Activated naive CD4-positive, alpha-beta T cell treated with anti-CD3 and anti-CD28 coated beads for 36 hours (primary cell): Measurements from ENCODE around the gene DTNB. TPM values are rescaled to one million over a fixed set of nuclear protein-coding genes. Genes with fewer than 3 reads are reported as not detected.

Source experiments
- CTCF ChIA-PET: fragments of 350-600 bp; sonication (Branson Sonifier 250); formaldehyde crosslinking; loops from one replicate; lab custom pipeline; 2021; ENCODE audit warnings: antibody characterized with exemption; lab: Charles Lee
- DNase-seq: peaks from one replicate; pipeline ENCODE4 v3.0.0-alpha.2; 2020
- H3K27ac Mint-ChIP-seq: one replicate; pipeline ENCODE4 v1.8.0; 2021; ENCODE audit warnings: mild to moderate bottlenecking, mixed read lengths
- H3K27me3 Mint-ChIP-seq: one replicate; pipeline ENCODE4 v1.8.0; 2021; ENCODE audit warnings: low read depth, mixed read lengths
- H3K36me3 Mint-ChIP-seq: one replicate; pipeline ENCODE4 v1.8.0; 2021; ENCODE audit warnings: low read depth, mixed read lengths
- H3K4me1 Mint-ChIP-seq: one replicate; pipeline ENCODE4 v1.8.0; 2021; ENCODE audit warnings: low read depth, mixed read lengths
- H3K4me3 Mint-ChIP-seq: one replicate; pipeline ENCODE4 v1.8.0; 2021; ENCODE audit warnings: mild to moderate bottlenecking, moderate library complexity, mixed read lengths
- H3K9me3 Mint-ChIP-seq: one replicate; pipeline ENCODE4 v1.8.0; 2021; ENCODE audit warnings: mixed read lengths
- intact Hi-C: fragments of 100-400 bp; cut with micrococcal nuclease; formaldehyde crosslinking; loops from one replicate; pipeline ENCODE4 v1.15.1; 2023
- total RNA-seq, 2 experiments: library from RNA; stranded (reverse); gene quantifications; one replicate each; pipeline ENCODE4 v1.2.3, GENCODE V29; 2021

Gene DTNB
- total RNA-seq, 2 experiments from 2014 or later: 27.2 to 27.6 TPM

DNA sequence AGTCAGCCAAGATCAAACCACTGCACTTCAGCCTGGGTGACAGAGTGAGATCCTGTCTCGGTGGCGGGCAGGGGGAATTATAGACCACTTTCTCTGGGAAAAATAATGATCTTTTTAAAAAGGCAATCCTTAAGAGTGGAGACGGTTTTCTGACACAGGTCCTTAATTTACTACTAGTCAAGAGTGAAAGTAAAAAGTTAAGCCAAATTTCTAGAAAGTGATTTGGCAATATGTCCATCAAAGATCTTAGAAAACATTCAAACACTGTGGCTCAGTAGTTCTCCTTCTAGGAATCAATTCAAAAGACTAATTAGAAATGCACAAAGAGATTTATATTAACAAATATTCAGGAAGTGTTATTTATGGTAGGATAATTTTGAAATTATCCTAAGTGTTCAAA, 183.2 kb downstream of the DTNB start:
- intact Hi-C loops: no loop called here
- no peak for DNase-seq
- CTCF ChIA-PET: no interaction called here

DNA sequence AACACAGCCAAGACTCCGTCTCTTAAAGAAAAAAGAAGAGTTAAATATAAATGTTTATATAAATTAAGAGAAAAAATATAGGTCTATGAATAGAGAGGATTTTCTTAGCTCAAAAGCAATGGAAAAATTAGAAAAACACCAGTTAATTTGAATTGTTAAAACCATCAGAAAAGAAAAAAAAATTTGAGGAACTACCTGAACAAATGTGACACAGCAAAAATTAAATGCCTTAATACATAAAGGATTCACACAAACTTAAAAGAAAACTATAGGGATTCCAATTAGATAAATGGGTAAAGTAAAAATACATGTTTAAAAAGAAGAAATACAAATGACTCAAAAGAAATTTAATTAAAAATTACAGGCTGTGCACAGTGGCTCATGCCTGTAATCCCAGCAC, 183.7 kb downstream of the DTNB start:
- CTCF ChIA-PET: no interaction called here
- Mint-ChIP-seq H3K4me1 (no peaks in the 10 kb centered on the region), H3K4me3 (no peak overlapping the region), H3K36me3 (peaks cover 4% of the 10 kb centered on the region), H3K9me3 (no peaks in the 10 kb centered on the region), H3K27me3 (no peaks in the 10 kb centered on the region), H3K27ac (no peak overlapping the region)
- DNase-seq: no peak
- intact Hi-C loops: no loop called here

More for the DNA sequence above, 183.2 kb downstream of the DTNB start:
- no peak overlapping the region for H3K4me3 Mint-ChIP-seq
- no peaks in the 10 kb centered on the region for H3K4me1 Mint-ChIP-seq
- H3K27ac Mint-ChIP-seq: no peak overlapping the region
- no peaks in the 10 kb centered on the region for H3K27me3 Mint-ChIP-seq
- H3K9me3 Mint-ChIP-seq: no peaks in the 10 kb centered on the region
- H3K36me3 Mint-ChIP-seq: peaks cover 4% of the 10 kb centered on the region

DNA sequence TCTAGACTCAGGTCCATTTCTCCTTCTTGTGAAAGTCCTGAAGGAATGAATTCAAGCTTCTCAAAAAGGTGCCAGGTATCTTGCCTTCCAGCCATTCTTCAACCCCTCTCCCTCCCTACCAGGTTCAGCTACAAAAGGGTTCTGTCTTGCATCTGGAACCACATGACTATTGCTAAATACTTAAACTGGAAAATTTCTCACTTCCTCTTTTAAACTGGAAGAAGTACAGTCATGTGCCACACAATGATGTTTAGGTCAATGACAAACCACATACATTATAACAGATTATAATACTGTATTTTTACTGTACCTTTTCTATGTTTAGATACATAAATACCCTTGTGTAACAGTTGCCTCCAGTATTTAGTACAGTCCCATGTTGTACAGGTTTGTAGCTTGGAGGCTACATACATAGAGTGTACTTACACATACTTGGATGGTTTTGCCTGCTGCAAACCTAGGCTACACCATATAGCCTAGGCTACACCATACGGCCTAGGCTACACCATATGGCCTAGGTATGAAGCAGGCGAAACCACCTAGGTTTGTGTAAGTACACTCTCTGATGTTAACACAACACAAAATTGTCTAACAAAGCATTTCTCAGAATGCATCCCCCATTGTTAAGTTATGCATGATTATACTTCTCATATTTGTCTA, 189.6 kb downstream of the DTNB start:
- no peaks in the 10 kb centered on the region for H3K9me3 Mint-ChIP-seq
- no peak overlapping the region for H3K4me3 Mint-ChIP-seq
- CTCF ChIA-PET: no interaction called here
- no peaks in the 10 kb centered on the region for H3K27me3 Mint-ChIP-seq
- no peak overlapping the region for H3K27ac Mint-ChIP-seq
- H3K4me1 Mint-ChIP-seq: peaks cover 3% of the 10 kb centered on the region
- H3K36me3 Mint-ChIP-seq: peaks cover 7% of the 10 kb centered on the region
- intact Hi-C loops: no loop called here
- no peak for DNase-seq

DNA sequence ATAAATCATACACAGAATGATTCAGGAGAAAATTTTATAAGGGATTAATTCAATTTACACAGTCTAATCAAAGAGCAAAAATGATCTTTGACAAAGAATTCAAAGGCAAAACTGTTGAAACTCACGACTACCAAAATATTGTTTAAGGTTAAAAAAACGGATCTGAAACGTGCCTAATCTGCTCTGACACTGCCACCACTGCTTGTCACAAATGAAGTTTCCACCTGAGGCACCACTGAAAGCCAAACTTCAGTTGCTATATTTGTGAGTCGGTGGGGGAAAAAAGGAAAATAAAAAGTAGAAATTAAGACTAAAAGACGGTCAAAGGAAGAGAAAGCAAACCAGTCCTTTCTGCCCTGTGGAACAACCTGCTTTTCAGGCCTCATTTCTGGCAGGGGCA, 191.0 kb downstream of the DTNB start:
- no peaks in the 10 kb centered on the region for H3K9me3 Mint-ChIP-seq
- DNase-seq: no peak
- intact Hi-C loops: no loop called here
- H3K36me3 Mint-ChIP-seq: peaks cover 4% of the 10 kb centered on the region
- H3K27ac Mint-ChIP-seq: no peak overlapping the region
- no peaks in the 10 kb centered on the region for H3K27me3 Mint-ChIP-seq
- CTCF ChIA-PET: no interaction called here
- no peak overlapping the region for H3K4me3 Mint-ChIP-seq
- H3K4me1 Mint-ChIP-seq: peaks cover 3% of the 10 kb centered on the region

DNA sequence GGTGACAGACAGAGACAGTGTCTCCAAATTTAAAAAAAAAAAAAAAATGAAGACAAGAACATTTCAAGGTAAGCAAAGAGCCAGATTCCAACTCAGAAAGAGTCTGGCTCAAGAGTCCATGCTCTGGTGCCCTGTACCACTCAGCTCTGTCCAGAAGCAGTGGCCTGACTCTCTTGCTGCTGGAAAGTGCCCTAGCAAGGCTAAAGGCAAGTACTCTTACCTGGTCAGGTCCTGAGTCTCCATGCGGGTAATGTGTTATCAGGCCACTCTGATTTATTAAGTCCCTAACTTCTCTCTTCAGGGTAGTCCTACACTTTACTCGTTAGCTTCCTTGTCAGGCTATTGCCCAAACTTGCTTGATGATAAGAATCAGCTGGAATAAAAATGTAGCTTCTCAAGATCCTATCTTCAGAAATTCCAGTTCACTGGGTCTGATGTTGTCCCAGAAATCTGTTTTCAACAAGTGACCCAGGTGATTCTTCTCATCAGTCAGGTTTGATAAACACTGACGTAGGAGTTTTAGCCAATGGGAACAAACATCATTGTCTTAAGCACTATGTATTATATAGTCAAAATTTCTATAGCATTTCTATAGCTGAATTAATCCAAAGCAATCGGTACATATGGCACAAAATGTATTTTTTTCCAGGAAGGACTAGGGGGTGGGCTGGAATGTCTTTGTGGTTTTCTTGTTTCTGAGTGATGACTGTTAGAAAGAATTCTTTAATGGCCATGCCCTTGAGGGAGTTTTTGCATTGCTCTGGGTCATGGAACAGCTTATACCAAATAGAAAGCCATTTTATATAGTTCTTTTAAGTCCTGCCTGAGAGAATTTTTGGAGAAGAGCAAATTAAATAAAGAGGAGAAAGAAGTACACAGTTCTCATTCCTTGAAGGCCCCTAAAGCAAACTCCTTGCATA, 191.7 kb downstream of the DTNB start:
- CTCF ChIA-PET: interaction anchor here (0.6 kb wide), 1 partner anchor 446 kb away, joined by 4 read pairs; no protein-coding TSS in a partner anchor
- H3K4me1 Mint-ChIP-seq: peaks cover 3% of the 10 kb centered on the region
- no peak overlapping the region for H3K4me3 Mint-ChIP-seq
- H3K27ac Mint-ChIP-seq: no peak overlapping the region
- intact Hi-C loops: no loop called here
- no peak for DNase-seq
- peaks cover 6% of the 10 kb centered on the region for H3K36me3 Mint-ChIP-seq
- H3K9me3 Mint-ChIP-seq: no peaks in the 10 kb centered on the region
- H3K27me3 Mint-ChIP-seq: no peaks in the 10 kb centered on the region

DNA sequence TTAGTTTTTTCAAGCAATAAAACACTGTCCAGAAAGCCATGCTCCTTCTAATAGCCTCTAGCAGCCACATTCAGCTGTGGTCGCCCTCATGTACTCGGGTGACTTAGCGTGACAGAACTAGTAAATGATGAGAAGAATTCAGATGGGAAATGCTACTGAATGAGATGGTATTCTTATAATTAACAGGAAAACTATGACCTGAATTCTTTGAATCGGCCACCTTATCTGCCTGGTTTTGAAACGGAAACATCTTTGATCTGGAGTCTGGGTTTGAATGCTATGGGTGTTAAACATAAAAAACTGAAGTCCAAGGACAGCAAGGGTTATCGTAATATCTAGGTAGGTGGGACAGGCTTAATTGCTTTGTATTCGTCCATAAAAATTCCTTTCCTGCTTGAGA, 192.8 kb downstream of the DTNB start:
- H3K36me3 Mint-ChIP-seq: peaks cover 15% of the 10 kb centered on the region
- no peak overlapping the region for H3K4me3 Mint-ChIP-seq
- peaks cover 2% of the 10 kb centered on the region for H3K9me3 Mint-ChIP-seq
- CTCF ChIA-PET: interaction anchor here (0.6 kb wide), 1 partner anchor 52 kb away, joined by 6 read pairs; no protein-coding TSS in a partner anchor
- no peak for DNase-seq
- peaks cover 3% of the 10 kb centered on the region for H3K4me1 Mint-ChIP-seq
- H3K27ac Mint-ChIP-seq: no peak overlapping the region
- intact Hi-C loops: no loop called here
- no peaks in the 10 kb centered on the region for H3K27me3 Mint-ChIP-seq

DNA sequence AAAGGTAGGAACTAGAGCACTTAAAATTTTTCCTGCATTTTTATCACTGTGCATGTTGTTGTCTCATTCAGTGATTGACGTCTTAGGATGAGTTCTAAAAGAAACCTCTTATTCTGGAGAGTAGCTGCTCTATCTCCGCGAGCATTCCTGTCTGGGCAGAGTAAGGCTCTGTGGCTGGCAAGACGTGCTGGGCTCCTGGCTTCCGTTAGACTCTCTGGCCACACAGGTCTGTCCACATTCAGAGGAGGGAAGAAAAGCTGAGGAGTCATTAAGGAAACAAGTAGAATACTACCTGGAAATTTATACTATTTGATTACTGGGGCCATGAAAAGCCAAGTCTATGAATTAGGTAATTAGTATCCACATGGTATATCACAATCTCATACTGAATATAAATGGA, 193.6 kb downstream of the DTNB start:
- CTCF ChIA-PET: no interaction called here
- H3K36me3 Mint-ChIP-seq: peaks cover 21% of the 10 kb centered on the region
- no peak overlapping the region for H3K27ac Mint-ChIP-seq
- DNase-seq: no peak
- no peak overlapping the region for H3K4me3 Mint-ChIP-seq
- no peaks in the 10 kb centered on the region for H3K27me3 Mint-ChIP-seq
- H3K4me1 Mint-ChIP-seq: peaks cover 3% of the 10 kb centered on the region
- intact Hi-C loops: no loop called here
- H3K9me3 Mint-ChIP-seq: peaks cover 2% of the 10 kb centered on the region

DNA sequence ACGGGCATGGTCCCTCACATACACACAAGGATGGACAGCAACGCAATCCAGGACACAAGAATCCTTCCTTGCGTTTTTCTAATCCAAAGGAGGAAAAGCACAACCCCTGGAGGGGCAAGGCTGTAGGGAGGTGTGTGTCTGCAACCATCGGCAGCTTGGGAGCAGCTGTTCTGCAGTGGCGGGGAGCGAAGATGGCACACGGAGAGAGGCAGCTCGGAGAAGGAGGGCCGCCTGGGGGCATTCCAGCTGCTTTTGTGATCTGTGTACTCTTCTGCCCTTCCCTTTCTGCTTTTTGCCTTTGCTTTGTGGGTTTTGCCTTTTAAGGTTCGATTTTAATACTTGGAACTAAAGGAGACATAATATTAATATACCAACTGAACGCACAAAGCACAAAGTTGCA, 194.6 kb downstream of the DTNB start:
- Mint-ChIP-seq H3K27ac (no peak overlapping the region), H3K9me3 (peaks cover 2% of the 10 kb centered on the region), H3K27me3 (no peaks in the 10 kb centered on the region), H3K4me1 (peaks cover 3% of the 10 kb centered on the region), H3K36me3 (peaks cover 22% of the 10 kb centered on the region), H3K4me3 (no peak overlapping the region)
- CTCF ChIA-PET: interaction anchor here (0.7 kb wide), 1 partner anchor 241 kb away, joined by 3 read pairs; no protein-coding TSS in a partner anchor
- no peak for DNase-seq
- intact Hi-C loops: no loop called here

DNA sequence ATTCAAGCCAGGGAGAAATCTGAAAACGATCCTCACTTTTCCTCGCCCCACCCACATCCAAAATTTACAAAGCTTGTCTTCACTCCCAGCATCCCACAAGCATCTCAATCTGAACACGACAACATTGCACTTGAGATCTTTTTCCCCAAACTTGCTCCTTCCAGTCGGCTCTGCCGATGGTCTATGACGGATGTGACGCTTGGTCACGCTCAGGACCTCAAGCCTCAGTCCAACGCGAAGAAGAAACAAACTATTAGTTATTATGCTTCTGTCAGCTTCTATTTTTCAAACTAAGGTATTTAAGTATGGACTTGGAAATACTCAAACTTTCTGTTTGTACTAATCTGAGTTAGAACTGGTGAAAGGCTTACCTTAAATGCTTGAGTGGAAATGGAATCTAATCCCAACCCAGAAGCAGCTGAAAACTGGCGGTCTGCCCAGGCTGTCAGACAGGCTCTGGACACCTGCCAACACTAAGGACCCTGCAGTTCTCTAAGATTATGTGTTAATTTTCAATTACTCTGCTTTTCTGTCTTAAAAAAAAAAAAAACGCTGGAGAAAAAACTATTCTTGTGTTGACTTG, 199.5 kb downstream of the DTNB start:
- Mint-ChIP-seq H3K36me3 (peaks cover 23% of the 10 kb centered on the region), H3K27ac (no peak overlapping the region), H3K27me3 (no peaks in the 10 kb centered on the region), H3K4me1 (no peaks in the 10 kb centered on the region), H3K9me3 (peaks cover 2% of the 10 kb centered on the region), H3K4me3 (no peak overlapping the region)
- CTCF ChIA-PET: no interaction called here
- intact Hi-C loops: no loop called here
- no peak for DNase-seq

DNA sequence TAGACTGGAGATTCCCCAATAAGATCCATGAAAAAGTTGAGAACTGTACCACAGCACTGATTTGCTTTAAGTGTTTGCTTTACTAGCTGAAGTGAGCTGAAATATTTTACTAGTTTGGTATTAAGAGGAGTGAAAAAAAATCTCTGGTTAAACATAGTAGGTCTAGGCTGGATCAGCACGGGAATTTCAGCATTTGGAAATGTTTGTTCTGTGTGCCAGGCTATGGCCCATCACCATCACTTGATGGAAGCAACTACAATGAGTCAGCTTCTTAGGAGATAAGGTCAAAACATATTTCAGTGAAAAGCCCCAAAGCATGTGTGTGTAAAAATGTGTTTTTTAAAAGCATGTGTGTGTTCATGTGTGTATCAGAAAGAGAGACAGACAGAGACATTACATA, 200.2 kb downstream of the DTNB start:
- CTCF ChIA-PET: no interaction called here
- DNase-seq: no peak
- no peak overlapping the region for H3K27ac Mint-ChIP-seq
- no peaks in the 10 kb centered on the region for H3K27me3 Mint-ChIP-seq
- peaks cover 2% of the 10 kb centered on the region for H3K9me3 Mint-ChIP-seq
- intact Hi-C loops: no loop called here
- no peak overlapping the region for H3K4me3 Mint-ChIP-seq
- peaks cover 23% of the 10 kb centered on the region for H3K36me3 Mint-ChIP-seq
- H3K4me1 Mint-ChIP-seq: no peaks in the 10 kb centered on the region

DNA sequence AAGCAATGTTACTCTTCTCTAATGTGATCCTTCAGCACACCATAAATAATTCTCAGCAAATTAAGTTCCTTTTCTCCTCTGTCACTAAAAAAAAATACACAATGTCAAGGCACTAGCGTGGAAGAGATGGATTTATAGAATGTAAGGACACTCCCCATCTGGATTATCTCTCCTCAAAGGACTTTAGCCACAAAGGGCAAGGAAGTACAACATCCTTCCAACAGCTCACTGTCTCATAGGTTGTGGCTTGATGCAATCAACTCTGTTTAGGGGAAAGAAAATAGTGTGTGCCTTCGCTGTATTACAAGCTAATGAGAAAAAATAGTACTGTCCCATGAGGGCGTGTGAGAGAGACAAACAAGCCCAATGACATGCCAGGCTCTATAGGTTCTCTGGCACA, 202.6 kb downstream of the DTNB start:
- Mint-ChIP-seq H3K27me3 (no peaks in the 10 kb centered on the region), H3K27ac (no peak overlapping the region), H3K9me3 (peaks cover 2% of the 10 kb centered on the region), H3K36me3 (peaks cover 13% of the 10 kb centered on the region), H3K4me3 (no peak overlapping the region), H3K4me1 (no peaks in the 10 kb centered on the region)
- intact Hi-C loops: no loop called here
- CTCF ChIA-PET: no interaction called here
- no peak for DNase-seq

DNA sequence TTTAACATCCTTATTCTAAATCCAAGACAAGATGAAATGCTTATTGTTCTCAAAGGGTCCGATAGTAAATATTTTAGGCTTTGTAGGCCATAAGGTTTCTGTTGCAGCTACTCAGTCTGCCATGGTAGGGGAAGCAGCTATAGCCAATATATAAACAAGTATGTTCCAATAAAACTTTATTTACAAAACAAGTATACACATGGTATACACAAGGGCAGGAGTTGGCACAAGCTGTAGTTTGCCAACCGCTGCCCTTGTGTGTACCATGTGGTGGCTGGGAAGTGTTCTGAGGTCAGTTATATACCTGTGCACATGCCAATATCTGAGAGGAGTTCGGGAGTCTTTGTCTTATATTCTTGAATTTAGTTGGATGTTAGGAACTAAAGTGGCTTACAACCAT, 205.6 kb downstream of the DTNB start:
- intact Hi-C loops: no loop called here
- Mint-ChIP-seq H3K27ac (no peak overlapping the region), H3K4me1 (no peaks in the 10 kb centered on the region)

More for the DNA sequence above, 205.6 kb downstream of the DTNB start:
- Mint-ChIP-seq H3K36me3 (peaks cover 2% of the 10 kb centered on the region), H3K4me3 (no peak overlapping the region), H3K27me3 (no peaks in the 10 kb centered on the region), H3K9me3 (no peaks in the 10 kb centered on the region)
- CTCF ChIA-PET: no interaction called here
- no peak for DNase-seq
